Stimulated activated CD8-positive, alpha-beta memory T cell treated with anti-CD3 and anti-CD28 coated beads, Interleukin-12 subunit alpha, Interleukin-12 subunit beta, amount 100 ng/mL, for 4 hours (primary cell): ENCODE measurements around the gene TRIM6.
"Not testable (repeated sequence)": the region's sequence is repeated elsewhere in the genome, so short reads cannot be mapped to it uniquely, and the experiment has no call there.

Source experiments
- DNase-seq: peaks from one replicate; pipeline ENCODE4 v3.0.0-alpha.2; 2020; ENCODE audit warnings: low read depth

TRIM6 gene, protein sequence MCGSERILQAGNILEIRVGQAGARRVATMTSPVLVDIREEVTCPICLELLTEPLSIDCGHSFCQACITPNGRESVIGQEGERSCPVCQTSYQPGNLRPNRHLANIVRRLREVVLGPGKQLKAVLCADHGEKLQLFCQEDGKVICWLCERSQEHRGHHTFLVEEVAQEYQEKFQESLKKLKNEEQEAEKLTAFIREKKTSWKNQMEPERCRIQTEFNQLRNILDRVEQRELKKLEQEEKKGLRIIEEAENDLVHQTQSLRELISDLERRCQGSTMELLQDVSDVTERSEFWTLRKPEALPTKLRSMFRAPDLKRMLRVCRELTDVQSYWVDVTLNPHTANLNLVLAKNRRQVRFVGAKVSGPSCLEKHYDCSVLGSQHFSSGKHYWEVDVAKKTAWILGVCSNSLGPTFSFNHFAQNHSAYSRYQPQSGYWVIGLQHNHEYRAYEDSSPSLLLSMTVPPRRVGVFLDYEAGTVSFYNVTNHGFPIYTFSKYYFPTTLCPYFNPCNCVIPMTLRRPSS

DNA sequence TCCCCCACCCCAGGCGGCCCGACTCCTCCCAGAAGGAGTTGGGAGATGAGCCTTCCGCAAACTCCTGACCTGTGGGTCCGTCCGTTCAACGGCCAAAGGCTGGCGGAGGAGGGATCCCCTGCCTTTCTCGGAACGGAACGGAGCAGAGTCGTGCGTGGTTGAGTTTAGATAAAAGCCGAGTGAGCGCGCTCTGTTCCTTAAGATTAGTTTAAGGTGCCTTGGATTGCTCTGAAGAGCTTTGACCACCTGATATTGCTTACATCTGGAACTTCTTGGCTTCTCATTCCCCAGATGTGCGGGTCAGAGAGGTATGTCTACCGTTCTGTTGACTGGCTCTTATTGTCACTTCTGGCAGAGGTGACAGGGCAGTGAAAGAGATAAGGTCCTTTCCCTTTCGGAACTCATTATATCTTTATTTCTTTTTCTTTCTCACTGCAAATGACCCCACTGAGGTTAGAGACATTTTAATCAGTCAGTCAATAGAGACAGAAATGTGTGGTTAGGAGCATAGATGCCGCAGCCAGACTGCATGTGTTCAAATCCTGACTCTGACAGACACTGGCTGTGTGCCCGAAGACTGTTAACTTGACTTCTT lies at the start of gene TRIM6:
TRIM6 (plus strand) TSS at position 31 of the 595 bp plus-strand sequence; CDS start at position 292, 261 bp downstream.
- DNase-seq: no peak

DNA sequence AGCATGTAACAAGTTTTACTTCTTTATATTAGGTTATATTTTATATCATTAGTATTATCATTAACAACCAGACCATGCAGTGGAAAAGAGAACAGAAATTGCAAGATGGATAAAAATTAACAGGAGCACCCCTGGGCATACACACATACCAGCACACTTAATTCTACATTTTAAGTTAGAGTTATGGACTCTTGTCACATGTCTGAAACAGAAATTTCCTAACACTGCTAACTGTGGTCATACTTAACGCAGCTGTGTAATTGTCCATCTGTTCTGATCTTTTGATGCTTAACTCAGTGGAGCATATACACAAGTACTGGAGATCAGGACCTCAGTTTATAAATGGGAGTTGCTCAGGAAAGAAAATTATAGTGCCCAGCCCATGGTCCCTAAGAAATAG lies 48.5 kb upstream of the TRIM6 start:
- DNase-seq: no peak

DNA sequence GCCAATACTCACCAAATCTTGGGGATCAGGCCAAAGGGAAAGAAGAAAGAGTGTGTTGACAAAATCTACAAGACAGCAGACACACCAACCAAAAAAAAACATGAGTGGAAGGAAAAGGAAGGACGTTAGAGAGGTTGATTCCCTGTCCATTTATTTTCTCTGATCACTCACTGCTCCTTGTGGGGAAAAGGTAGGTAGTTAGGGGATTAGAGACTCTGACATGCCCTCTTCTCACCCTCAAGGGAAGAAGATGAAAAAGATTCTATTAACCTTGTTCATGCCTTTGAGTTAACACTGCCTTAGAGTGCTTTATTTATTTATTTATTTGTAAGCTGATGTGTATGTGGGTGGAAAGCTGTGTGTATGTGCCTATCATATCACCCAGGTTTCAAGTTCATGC lies 48.0 kb upstream of the TRIM6 start, which contains the start of gene OR52H1:
OR52H1 (minus strand) TSS at position 101 of the 400 bp plus-strand sequence. CDS start 3,035 bp downstream, outside the sequence.
- DNase-seq: no peak

DNA sequence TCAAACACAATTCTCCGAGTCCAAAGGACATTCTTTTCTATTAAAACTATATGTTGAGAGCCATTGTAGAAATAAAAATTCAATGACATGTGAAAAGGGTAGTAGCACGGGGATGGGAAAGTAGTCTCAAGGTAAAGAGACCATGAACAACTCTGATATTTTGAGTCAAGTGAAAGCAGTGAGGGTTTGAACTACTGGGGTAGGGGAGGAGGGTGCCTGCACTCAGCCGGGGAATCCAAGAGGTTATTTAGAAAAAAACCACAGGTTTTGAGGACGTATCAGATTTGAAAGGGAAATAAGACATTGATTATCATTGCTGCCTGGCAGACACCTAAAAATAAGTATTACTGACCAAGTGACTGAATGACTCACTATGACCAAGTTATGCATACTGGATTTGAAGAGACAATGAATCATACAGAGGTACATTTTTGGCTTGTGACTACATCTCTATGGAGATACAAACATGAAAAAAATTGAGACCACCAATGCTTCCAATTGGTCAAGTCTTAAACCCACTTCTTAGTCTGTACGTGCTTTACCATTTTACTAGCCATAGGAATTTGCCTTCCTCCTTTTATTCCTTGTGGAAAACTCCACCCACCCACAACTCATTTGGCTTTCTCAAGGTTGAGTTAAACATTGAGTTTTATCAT lies 45.9 kb upstream of the TRIM6 start:
- DNase-seq: no peak

DNA sequence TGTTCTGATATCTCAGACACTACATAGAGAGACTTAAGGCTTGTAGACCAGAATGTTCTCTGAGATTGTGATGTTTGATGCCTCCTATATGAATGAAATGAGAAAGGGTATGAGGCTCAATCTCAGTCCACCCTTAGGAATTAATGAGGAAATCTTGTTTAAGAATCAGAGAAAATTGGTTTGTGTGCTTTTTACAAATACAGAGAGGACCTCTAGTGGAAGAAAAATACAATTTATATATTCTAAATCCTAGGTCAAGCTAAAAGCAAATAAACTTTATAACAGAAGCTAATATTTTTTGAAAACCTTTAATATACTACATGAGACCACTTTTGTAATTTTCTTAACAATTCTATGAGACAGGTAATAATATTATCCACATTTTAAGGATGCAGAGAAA lies 43.1 kb upstream of the TRIM6 start:
- no peak for DNase-seq

DNA sequence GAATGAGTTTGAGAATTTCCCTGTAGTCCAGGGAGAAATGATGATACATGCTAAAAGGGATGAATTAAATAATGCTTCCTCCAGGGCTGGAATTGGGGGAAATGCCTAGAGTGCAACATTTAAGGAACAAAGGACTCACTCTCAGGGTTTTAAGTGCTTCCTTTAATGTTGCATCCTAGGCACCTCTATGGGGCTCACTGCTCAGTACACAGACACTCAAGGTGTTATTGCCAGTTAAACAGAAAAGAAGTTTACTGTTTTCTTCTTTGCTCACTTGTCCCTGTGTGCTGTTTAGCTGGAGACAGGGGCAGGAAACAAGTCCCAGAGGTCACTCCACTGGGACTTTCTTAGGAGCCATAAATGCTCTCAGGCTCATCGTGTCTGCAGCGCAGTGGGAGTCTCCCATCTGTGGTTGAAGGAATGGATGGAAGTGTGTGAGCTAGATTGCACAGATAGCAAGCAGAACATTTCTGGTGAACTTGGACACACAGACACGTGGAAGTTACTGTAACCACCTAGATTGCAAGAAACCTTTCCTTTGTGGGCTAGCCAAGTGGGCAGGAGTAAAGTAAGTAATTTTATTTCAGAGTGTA lies 39.7 kb upstream of the TRIM6 start:
- no peak for DNase-seq

DNA sequence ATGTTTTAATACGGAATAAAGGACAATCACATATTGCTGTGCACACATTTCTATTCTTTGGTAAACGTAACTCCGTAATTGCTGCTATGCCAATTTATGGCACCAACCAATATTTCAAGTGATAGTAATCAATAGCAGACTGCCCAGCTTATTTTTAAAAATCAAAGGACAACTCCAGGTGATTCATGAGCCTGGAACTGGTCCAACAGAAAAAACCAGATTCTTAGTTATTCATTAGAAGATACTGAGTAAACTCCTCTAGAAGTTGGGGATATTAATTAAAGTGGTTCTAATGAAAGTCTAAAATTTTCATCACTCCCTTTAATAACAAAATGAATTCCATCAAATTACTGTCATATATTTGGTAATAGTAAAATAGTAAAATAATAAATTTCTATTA lies 38.7 kb upstream of the TRIM6 start:
- no peak for DNase-seq

DNA sequence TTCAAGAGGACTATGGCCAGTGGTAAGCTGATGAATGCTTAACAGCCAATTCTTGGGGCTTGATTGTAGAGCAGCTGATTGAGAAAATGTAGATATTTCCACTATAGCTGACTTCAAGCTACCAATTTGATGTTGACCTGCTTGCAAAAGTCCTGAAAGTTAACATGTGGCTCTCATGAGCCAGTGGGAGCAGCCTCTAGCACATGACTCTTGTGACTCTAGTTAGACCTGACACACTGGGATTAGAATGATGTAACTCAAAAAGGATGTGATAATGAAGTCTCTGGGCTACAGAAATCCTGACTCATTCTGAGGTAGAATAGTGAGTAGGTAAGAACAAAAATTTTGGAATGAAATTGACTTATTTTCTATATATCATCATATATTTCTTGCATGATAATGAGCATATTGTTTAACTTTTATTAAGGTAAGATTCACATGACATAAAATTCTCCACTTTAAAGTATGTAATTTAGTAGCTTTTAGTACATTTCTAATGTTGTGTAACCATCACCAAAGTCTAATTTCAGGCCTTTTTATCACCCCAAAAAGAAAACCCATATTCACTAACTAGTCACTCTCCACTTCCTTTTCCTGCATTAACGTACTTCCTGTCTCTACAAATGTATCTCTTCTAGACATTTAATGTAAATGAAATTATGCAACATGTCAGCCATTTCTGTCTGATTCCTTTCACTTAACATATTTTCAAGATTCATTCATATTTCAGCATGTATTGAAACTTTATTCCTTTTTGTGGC lies 32.0 kb upstream of the TRIM6 start:
- DNase-seq: no peak

DNA sequence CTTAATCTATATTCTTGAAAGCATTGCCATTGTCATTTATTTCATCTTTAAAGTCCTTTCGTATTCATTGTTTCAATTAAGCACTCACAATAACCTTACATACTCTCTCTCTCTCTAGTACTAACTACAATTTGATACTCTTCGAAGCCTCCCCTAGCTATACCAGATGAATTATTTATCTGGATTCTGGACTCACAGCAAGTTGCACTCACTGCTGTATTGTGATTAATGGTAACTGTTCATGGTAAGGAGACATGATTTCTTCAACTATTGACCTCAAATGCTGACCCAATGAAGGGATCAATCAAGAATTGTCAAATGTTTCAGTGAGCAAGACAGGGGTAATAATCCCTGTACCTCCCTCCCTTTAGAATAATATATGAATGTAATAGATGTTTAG lies 21.8 kb upstream of the TRIM6 start:
- no peak for DNase-seq

DNA sequence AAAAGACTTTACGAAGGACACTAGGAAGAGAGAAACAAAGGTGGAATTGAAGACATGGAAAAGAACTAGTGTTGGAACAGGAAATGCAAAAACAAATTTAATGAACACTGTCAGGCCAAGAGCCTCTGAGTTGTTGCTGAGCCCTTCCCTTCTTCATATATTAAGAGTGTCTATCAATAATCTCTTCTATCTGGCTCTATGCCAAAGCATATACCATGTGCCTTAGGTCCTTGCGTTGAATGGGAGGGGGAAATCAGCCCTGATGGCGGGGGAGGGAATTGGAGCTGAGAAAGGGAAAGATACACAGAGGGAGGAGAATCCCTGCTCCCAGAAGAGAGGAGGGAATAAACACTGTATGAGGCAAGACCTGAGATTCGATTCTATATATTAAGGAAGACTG lies 21.3 kb upstream of the TRIM6 start:
- DNase-seq: no peak

DNA sequence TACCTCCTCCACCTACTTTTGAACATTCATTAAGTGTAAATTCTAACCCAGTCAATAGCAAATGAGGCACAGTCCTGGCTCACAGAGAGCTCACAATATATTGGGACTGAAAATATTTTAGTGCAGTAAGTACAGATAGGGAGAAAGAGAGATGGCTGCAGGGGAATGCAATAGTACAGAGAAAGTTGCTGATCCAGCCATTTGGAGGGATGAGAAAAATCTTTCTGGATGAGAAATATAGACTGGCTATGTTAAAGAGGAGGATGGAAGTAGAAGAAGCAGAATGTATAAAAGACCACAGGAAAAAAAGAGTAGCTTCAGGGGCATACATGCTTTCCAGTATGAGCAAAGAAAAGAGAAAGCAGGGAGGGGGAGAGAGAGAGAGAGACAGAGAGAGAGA lies 19.3 kb upstream of the TRIM6 start:
- no peak for DNase-seq

DNA sequence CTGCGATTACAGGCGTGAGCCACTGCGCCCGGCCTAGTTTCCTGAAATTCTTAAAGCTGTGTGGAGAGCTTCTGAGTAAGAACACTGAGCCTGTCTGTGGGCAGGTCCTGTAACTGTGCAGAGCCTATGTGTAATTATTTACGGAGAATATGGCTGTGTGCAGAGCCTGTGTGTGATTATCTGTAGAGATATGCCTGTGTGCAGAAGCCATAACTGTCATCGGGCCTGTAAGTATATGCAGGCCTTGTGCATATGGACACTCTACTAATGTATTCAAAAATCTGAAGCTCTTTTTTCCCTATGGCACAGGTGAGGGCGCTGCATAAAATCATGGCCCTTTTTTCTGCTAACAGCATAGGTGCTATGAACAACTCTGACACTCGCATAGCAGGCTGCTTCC lies 15.9 kb upstream of the TRIM6 start, which contains the start of gene OR52B6:
OR52B6 (plus strand) TSS at position 301 of the 400 bp plus-strand sequence; CDS start at position 301, 0 bp downstream.
- no peak for DNase-seq

DNA sequence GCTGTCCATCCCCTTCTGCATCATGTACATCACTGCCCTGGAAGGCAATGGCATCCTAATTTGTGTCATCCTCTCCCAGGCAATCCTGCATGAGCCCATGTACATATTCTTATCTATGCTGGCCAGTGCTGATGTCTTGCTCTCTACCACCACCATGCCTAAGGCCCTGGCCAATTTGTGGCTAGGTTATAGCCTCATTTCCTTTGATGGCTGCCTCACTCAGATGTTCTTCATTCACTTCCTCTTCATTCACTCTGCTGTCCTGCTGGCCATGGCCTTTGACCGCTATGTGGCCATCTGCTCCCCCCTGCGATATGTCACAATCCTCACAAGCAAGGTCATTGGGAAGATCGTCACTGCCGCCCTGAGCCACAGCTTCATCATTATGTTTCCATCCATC lies 15.4 kb upstream of the TRIM6 start:
- DNase-seq: no peak

DNA sequence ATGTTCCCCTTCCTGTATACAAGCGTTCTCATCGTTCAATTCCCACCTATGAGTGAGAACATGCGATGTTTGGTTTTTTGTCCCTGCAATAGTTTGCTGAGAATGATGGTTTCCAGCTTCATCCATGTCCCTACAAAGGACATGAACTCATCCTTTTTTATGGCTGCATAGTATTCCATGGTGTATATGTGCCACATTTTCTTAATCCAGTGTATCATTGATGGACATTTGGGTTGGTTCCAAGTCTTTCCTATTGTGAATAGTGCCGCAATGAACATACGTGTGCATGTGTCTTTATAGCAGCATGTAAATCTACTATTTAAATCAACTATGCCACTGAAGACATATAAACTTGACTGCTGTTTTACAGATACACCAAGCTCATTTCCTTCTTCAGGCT lies 12.0 kb upstream of the TRIM6 start:
- not testable (repeated sequence) for DNase-seq

DNA sequence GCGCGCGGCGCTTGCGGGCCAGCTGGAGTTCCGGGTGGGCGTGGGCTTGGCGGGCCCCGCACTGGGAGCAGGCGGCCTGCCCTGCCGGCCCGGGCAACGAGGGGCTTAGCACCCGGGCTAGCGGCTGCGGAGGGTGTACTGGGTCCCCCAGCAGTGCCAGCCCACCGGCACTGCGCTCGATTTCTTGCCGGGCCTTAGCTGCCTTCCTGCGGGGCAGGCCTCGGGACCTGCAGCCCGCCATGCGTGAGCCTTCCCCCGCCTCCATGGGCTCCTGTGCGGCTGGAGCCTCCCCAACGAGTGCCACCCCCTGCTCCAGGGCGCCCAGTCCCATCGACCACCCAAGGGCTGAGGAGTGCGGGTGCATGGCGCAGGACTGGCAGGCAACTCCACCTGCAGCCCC lies 6.5 kb upstream of the TRIM6 start:
- DNase-seq: not testable (repeated sequence)

DNA sequence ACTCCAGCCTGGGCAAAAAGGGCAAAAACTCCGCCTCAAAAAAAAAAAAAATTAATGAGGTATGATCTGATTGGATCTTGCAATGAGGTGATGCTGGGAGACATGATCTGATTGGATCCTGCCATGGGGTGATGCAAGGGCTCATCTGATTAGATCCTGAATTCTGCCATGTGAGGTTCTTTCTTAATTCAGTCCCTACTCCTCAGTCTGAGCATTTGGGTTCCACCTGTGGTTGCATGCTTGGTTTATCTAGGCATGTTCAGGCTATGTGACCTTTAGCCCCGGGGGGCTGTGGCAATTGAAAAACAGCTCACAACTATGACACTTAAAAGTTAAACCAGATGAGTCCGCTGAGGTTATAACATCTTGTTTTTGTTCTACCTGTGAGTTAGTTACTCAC lies 4.8 kb upstream of the TRIM6 start:
- no peak for DNase-seq

DNA sequence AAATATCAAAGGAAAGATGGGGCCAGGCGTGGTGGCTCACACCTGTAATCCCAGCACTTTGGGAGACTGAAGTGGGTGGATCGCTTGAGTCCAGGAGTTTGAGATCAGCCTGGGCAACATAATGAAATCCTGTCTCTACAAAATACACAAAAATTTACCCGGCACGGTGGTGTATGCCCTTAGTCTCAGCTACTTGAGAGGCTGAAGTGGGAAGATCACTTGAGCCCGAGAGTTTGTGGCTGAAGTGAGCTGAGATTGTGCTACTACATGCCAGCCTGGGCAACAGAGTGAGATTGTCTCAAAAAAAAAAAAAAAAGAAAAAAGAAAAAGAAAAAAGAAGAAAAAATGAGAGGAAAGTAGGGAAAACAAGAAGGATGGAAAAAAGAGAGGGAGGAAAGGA lies 3.8 kb upstream of the TRIM6 start:
- DNase-seq: no peak

DNA sequence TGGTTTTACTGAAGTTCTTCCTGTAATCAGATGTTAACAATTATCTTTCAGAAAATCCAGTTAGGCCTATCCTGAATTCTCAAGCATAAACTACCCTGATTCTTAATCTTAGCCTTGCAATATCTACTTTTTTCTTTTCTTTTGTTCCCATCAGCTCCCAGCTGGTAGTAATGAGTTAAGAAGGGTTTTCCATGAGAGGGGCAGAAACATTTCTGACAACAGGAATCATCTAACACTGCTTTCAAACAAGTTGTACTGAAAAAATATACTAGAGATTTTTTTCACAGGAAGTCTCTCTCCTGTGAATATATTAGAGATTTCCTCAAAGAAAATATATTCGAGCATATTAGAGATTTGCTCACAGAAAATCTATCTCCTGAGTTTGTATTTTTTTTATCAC lies 3.3 kb upstream of the TRIM6 start:
- DNase-seq: no peak

DNA sequence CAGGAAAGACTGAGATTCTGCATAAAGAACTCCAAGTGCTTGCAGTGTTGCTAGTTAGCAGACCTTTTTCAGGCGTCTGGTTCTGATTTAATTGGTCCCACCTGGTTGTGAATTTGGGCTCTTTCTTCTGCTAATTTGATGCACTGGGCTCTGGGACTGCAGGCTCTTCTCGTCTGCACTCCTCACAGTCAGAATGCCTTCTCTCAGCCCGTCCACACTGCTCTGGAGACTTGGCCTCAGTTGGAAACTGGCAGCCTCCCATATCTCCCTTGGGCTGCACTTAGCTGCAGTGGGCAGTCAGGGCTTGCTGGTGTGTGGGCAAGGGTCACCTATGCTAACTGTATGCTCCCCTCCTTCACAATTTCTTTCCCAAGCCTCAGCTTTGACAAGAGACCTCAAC lies 1.5 kb downstream of the TRIM6 start:
- no peak for DNase-seq

DNA sequence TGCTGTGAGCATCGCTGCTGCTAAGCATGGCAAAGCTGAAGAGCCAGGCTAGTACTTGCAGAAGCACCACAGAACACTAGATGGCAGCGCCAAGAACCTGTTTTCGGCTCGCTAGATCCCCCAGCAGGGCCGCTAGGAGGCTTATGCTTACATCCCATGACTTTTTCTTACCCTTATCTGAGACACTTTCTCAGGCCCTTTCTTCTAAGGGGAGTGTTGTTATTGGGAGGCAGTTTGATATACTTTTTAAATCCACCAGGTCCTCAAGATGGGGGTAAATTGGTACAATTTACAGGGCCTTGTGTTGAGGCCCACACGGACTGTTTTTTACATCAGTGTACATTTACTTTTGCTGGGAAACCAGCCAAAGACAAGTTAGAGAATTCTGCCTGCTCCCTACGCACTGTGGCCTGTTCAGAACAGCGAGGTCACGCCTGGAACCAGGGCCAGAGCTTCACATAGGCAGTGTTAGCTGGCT lies 4.0 kb downstream of the TRIM6 start:
- DNase-seq: peak; percentile 22

DNA sequence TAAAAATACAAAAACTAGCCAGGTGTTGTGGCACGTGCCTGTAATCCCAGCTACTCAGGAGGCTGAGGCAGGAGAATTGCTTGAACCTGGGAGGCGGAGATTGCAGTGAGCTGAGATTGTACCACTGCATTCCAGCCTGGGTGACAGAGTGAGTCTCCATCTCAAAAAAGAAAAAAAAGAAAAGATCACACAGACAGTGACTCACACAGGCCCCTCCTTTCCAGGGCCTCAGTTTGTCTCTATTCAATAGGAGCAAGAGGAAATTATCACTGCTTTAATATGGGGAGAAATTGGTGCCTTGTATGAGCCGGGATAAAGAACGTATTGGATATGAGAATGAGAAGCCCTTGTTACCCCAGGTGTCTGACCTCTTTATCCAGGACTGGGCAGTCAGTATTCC lies 6.4 kb downstream of the TRIM6 start:
- not testable (repeated sequence) for DNase-seq

DNA sequence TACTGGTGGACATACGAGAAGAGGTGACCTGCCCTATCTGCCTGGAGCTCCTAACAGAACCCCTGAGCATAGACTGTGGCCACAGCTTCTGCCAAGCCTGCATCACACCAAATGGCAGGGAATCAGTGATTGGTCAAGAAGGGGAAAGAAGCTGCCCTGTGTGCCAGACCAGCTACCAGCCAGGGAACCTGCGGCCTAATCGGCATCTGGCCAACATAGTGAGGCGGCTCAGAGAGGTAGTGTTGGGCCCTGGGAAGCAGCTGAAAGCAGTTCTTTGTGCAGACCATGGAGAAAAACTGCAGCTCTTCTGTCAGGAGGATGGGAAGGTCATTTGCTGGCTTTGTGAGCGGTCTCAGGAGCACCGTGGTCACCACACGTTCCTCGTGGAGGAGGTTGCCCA lies 6.9 kb downstream of the TRIM6 start:
- no peak for DNase-seq
